Immature natural killer cell (primary cell): ENCODE data around the gene RFX1. TPM values are rescaled to one million over a fixed set of nuclear protein-coding genes. Genes with fewer than 3 reads are reported as not detected.
A peak's percentile ranks its signal among the peaks of the same experiment; 100 is the strongest.

ENCODE experiments used
- DNase-seq, 3 donors: peaks; one replicate each; pipeline ENCODE4 v3.0.0; 2022; ENCODE audit warnings: mixed read lengths in 1 of 3
- H3K27ac Mint-ChIP-seq, 6 donors: one replicate each; pipeline ENCODE4 v1.8.0; 2020; ENCODE audit warnings: mixed read lengths in 6 of 6, mild to moderate bottlenecking in 5 of 6, inconsistent platforms in 4 of 6, moderate library complexity in 3 of 6
- H3K27me3 Mint-ChIP-seq, 3 donors: one replicate each; pipeline ENCODE4 v1.8.0; 2020 to 2021; ENCODE audit warnings: low read depth in 3 of 3, mild to moderate bottlenecking in 3 of 3, mixed read lengths in 3 of 3, moderate library complexity in 3 of 3, inconsistent platforms in 1 of 3
- H3K36me3 Mint-ChIP-seq, 3 donors: one replicate each; pipeline ENCODE4 v1.8.0; 2020; ENCODE audit warnings: mixed read lengths in 3 of 3, inconsistent platforms in 2 of 3, mild to moderate bottlenecking in 2 of 3
- H3K4me1 Mint-ChIP-seq, 2 donors: one replicate each; pipeline ENCODE4 v1.8.0; 2020; ENCODE audit warnings: inconsistent platforms in 2 of 2, mild to moderate bottlenecking in 2 of 2, mixed read lengths in 2 of 2, moderate library complexity in 1 of 2
- H3K4me3 Mint-ChIP-seq, 5 donors: one replicate each; pipeline ENCODE4 v1.8.0; 2020; ENCODE audit warnings: mild to moderate bottlenecking in 5 of 5, mixed read lengths in 5 of 5, inconsistent platforms in 3 of 5, moderate library complexity in 3 of 5
- H3K9me3 Mint-ChIP-seq, 6 donors: one replicate each; pipeline ENCODE4 v1.8.0; 2020; ENCODE audit warnings: mild to moderate bottlenecking in 6 of 6, mixed read lengths in 6 of 6, inconsistent platforms in 4 of 6, moderate library complexity in 3 of 6
- polyA plus RNA-seq, 3 donors: library from polyadenylated mRNA; unstranded; fragments of 300-500 nt; fragmentation: Illumina TruSeq; gene quantifications; one replicate each; pipeline ENCODE4 v1.2.3, GENCODE V29; 2021

RFX1 gene
- polyA plus RNA-seq, 3 donors from 2014 or later: 0.21 to 1.5 (median 0.66) TPM

DNA sequence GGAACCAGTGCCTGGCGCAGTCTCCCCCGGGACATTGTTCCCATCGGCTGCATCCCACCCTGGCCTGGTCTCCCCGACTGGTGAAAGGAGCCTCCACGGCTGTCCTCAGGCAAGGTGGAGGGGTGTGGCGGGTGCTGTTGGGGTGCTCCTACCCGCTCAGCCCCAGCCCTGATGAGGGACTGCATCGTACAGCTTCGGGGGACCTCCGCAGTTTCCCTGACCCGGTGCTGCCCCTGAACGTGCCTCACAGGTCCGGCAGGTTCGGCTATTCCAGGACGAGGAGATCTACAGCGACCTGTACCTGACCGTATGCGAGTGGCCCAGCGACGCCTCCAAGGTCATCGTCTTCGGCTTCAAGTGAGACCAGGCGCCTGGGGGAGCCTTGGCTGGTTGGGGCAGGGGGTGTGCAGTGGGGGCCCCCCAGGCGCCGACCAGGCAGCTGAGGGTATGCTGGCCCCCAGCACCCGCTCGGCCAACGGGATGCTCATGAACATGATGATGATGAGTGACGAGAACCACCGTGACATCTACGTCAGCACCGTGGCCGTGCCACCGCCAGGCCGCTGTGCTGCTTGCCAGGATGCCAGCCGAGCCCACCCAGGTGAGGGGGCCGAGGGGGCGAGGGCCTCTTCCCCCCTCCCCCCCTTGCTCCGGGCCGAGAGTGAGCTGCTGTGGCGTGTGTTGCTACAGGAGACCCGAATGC is 50.3 kb downstream of the RFX1 start:
- DNase-seq: no peak
- Mint-ChIP-seq H3K4me3 (no peak overlapping the region), H3K36me3 (peaks cover 0 to 16% (median 6%) of the 10 kb centered on the region in 3 donors), H3K27ac (no peak overlapping the region), H3K27me3 (peaks cover 6 to 10% (median 6%) of the 10 kb centered on the region in 3 donors), H3K9me3 (no peaks in the 10 kb centered on the region), H3K4me1 (peaks cover 24 to 26% of the 10 kb centered on the region in 2 donors)

GRCh38 chr19:13954185-13954584 is 51.9 kb downstream of the RFX1 start:
- H3K9me3 Mint-ChIP-seq: no peaks in the 10 kb centered on the region
- peaks cover 24 to 26% of the 10 kb centered on the region in 2 donors for H3K4me1 Mint-ChIP-seq
- peak overlapping the region; percentile 48 to 94 (median 84) for H3K4me3 Mint-ChIP-seq
- DNase-seq: no peak
- peak overlapping the region in 3 of 6 donors; percentile 12 to 88 (median 35) for H3K27ac Mint-ChIP-seq
- H3K27me3 Mint-ChIP-seq: peaks cover 6 to 12% (median 6%) of the 10 kb centered on the region in 3 donors
- peaks cover 0 to 16% (median 6%) of the 10 kb centered on the region in 3 donors for H3K36me3 Mint-ChIP-seq

- no peak for DNase-seq
- no peaks in the 10 kb centered on the region for H3K9me3 Mint-ChIP-seq
- peak overlapping the region; percentile 84 to 94 (median 85) for H3K4me3 Mint-ChIP-seq
- peak overlapping the region; percentile 46 to 88 (median 80) for H3K27ac Mint-ChIP-seq
- H3K27me3 Mint-ChIP-seq: peaks cover 6 to 9% (median 8%) of the 10 kb centered on the region in 3 donors
- peaks cover 24 to 26% of the 10 kb centered on the region in 2 donors for H3K4me1 Mint-ChIP-seq
- peaks cover 0 to 10% (median 6%) of the 10 kb centered on the region in 3 donors for H3K36me3 Mint-ChIP-seq
Observed at GRCh38 chr19:13952931-13953531, 53.1 kb downstream of the RFX1 start.

- peak within 1 kb of the TSS; percentile 84 to 94 (median 90) for H3K27ac Mint-ChIP-seq
- peak within 1 kb of the TSS; percentile 88 to 94 (median 91) for H3K4me3 Mint-ChIP-seq
- H3K4me1 Mint-ChIP-seq: peaks cover 24 to 26% of the 10 kb centered on the region in 2 donors
- peak; percentile 99 to 100 (median 99) for DNase-seq
- peaks cover 0 to 8% (median 6%) of the 10 kb centered on the region in 3 donors for H3K36me3 Mint-ChIP-seq
- no peaks in the 10 kb centered on the region for H3K9me3 Mint-ChIP-seq
- peaks cover 6 to 9% (median 8%) of the 10 kb centered on the region in 3 donors for H3K27me3 Mint-ChIP-seq
Observed at GRCh38 chr19:13952154-13952930, 53.8 kb downstream of the RFX1 start, which contains the start of gene DCAF15. DCAF15 (plus strand) TSS chr19:13952509; CDS start chr19:13952513, 4 bp downstream.

DNA sequence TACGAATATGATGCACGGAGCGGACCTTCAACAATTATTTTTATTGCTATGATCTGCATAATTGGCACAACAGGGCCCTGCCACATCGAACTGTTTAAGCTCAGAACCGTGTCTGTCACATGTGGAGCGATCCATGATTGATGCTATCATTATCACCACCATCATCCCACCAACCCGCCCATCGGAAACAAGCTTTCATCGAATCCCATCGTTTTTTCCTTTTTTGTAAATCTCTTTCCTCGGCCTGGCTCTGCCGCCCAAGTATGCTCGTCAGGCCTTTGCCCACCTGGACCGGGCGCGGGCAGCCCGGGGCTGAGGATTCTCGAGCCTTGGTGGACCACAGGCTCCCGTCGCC is 54.3 kb downstream of the RFX1 start:
- Mint-ChIP-seq H3K4me3 (peak overlapping the region; percentile 85 to 94 (median 91)), H3K36me3 (peaks cover 0 to 5% (median 2%) of the 10 kb centered on the region in 3 donors), H3K27ac (peak overlapping the region; percentile 83 to 94 (median 90)), H3K9me3 (no peaks in the 10 kb centered on the region), H3K4me1 (peaks cover 24 to 26% of the 10 kb centered on the region in 2 donors), H3K27me3 (peaks cover 6 to 9% (median 8%) of the 10 kb centered on the region in 3 donors)
- no peak for DNase-seq

DNA sequence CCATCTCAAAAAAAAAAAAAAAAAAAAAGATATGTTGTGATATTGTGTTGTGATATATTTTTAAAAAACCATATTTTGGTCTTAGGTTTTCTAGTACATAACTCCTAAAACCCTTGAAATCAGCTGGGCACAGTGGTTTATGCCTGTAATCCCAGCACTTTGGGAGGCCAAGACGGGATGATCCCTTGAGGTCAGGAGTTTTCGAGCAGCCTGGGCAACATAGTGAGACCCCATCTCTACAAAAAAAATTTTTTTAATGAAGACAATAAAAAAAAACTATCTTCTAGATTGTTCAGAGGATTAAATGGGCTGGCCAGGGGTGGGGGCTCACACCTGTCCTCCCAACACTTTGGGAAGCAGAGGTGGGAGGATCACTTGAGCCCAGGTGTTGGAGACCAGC is 55.1 kb downstream of the RFX1 start:
- DNase-seq: no peak
- peaks cover 0 to 5% (median 0%) of the 10 kb centered on the region in 3 donors for H3K36me3 Mint-ChIP-seq
- peak overlapping the region in 2 of 6 donors; percentile 3 to 94 for H3K27ac Mint-ChIP-seq
- peaks cover 24 to 26% of the 10 kb centered on the region in 2 donors for H3K4me1 Mint-ChIP-seq
- H3K4me3 Mint-ChIP-seq: no peak overlapping the region
- peaks cover 6 to 9% (median 8%) of the 10 kb centered on the region in 3 donors for H3K27me3 Mint-ChIP-seq
- H3K9me3 Mint-ChIP-seq: no peaks in the 10 kb centered on the region

- DNase-seq: no peak
- Mint-ChIP-seq H3K9me3 (no peaks in the 10 kb centered on the region), H3K27me3 (peaks cover 0 to 2% (median 2%) of the 10 kb centered on the region in 3 donors), H3K27ac (no peak overlapping the region), H3K36me3 (no peaks in the 10 kb centered on the region), H3K4me3 (no peak overlapping the region), H3K4me1 (peaks cover 0 to 1% of the 10 kb centered on the region in 2 donors)
Observed at GRCh38 chr19:13946414-13946813, 59.7 kb downstream of the RFX1 start.

DNA sequence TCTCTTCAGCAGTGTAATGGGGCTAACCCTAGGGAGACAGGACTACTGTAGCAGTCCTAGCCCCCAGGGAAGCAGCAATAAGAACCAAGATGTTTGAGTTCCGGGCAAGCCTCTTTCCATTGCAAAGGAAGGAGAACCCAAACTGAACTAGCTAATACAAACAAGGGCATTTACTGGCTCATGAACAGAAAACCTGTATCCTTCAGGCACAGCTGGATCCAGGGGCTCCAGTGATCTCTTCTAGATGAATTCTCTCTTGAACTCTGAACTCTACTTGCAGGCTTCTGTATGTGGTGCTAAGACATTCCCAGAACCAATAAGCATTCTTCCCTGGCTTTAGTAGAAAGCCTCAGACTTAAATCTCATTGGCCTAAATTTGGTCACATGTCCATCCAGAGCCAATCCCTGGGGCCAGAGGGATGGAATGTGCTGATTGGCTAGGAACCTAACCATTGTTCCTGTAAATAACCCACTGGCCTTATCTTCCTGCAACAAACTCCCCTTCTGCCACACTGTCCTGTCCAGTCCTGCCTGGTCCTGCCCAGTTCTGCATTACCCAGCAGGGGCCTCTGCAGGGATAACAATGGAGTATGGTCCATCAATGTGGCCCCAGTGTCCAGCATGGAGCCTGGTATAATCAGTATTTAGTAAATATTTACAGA is 64.0 kb downstream of the RFX1 start:
- no peaks in the 10 kb centered on the region for H3K36me3 Mint-ChIP-seq
- H3K27me3 Mint-ChIP-seq: peaks cover 0 to 3% (median 2%) of the 10 kb centered on the region in 3 donors
- H3K4me3 Mint-ChIP-seq: no peak overlapping the region

GRCh38 chr19:13938301-13939064 is 67.6 kb downstream of the RFX1 start, which contains the start of gene PODNL1:
PODNL1 (minus strand) TSS chr19:13938417; CDS start chr19:13938181, 236 bp downstream.
- peak within 1 kb of the TSS in 2 of 6 donors; percentile 30 to 49 for H3K27ac Mint-ChIP-seq
- H3K36me3 Mint-ChIP-seq: no peaks in the 10 kb centered on the region
- peak in 1 of 3 donors; percentile 23 for DNase-seq

More for the DNA sequence above, 64.0 kb downstream of the RFX1 start:
- Mint-ChIP-seq H3K4me1 (no peaks in the 10 kb centered on the region), H3K27ac (no peak overlapping the region), H3K9me3 (no peaks in the 10 kb centered on the region)
- no peak for DNase-seq

GRCh38 chr19:13937479-13938300 is 68.4 kb downstream of the RFX1 start:
- peak overlapping the region in 1 of 6 donors; percentile 49 for H3K27ac Mint-ChIP-seq
- no peaks in the 10 kb centered on the region for H3K36me3 Mint-ChIP-seq
- H3K4me1 Mint-ChIP-seq: peaks cover 0 to 4% of the 10 kb centered on the region in 2 donors

More at GRCh38 chr19:13938301-13939064, 67.6 kb downstream of the RFX1 start, which contains the start of gene PODNL1:
- H3K4me3 Mint-ChIP-seq: peak within 1 kb of the TSS in 1 of 5 donors; percentile 20
- no peaks in the 10 kb centered on the region for H3K9me3 Mint-ChIP-seq
- H3K4me1 Mint-ChIP-seq: peaks cover 0 to 4% of the 10 kb centered on the region in 2 donors
- peaks cover 0 to 3% (median 3%) of the 10 kb centered on the region in 3 donors for H3K27me3 Mint-ChIP-seq

GRCh38 chr19:13935765-13936510 is 70.2 kb downstream of the RFX1 start:
- Mint-ChIP-seq H3K4me1 (peaks cover 0 to 4% of the 10 kb centered on the region in 2 donors), H3K27ac (no peak overlapping the region), H3K9me3 (no peaks in the 10 kb centered on the region), H3K36me3 (no peaks in the 10 kb centered on the region), H3K4me3 (no peak overlapping the region), H3K27me3 (peaks cover 0 to 5% (median 3%) of the 10 kb centered on the region in 3 donors)
- no peak for DNase-seq

More at GRCh38 chr19:13937479-13938300, 68.4 kb downstream of the RFX1 start:
- no peak overlapping the region for H3K4me3 Mint-ChIP-seq
- DNase-seq: no peak
- H3K9me3 Mint-ChIP-seq: no peaks in the 10 kb centered on the region
- H3K27me3 Mint-ChIP-seq: peaks cover 0 to 5% (median 3%) of the 10 kb centered on the region in 3 donors
